Panc1 (cell line): ENCODE results near the gene PARD3. TPM values are rescaled to one million over a fixed set of nuclear protein-coding genes. Genes with fewer than 3 reads are reported as not detected.

ENCODE experiments used
- ATAC-seq: fragments of 200-7000 bp; cut with Tn5 transposase; 2 replicates; pipeline ENCODE4 v1.9.1; 2020; ENCODE audit warnings: mild to moderate bottlenecking, moderate library complexity
- BruUV-seq: library from RNA; stranded (reverse); fragments of 400-500 nt; replicated peaks from 2 replicates; lab custom pipeline; 2021; lab: Mats Ljungman, UMichigan
- CTCF ChIA-PET: fragments of 300-600 bp; sonication (Branson Sonifier 250); formaldehyde crosslinking; loops from one replicate; lab custom pipeline; 2022; ENCODE audit warnings: antibody characterized with exemption; lab: Charles Lee
- POLR2A ChIA-PET: fragments of 300-600 bp; sonication (Branson Sonifier 250); formaldehyde crosslinking; loops from one replicate; lab custom pipeline; 2022; ENCODE audit warnings: antibody characterized with exemption; lab: Charles Lee
- DNase-seq: peaks from one replicate; pipeline ENCODE4 v3.0.0-alpha.2; 2010; ENCODE audit warnings: low read depth, low spot score
- H3K27ac ChIP-seq: 2 replicates; pipeline ENCODE4 v1.5.1; 2011; ENCODE audit warnings: mild to moderate bottlenecking, low read length, inconsistent platforms
- H3K27me3 ChIP-seq: fragments of 200-500 bp; sonication (Bioruptor generic); 2 replicates; pipeline ENCODE4 v1.6.0; 2014; ENCODE audit warnings: low read length, inconsistent platforms; ENCODE audit not compliant: control insufficient read depth, insufficient read depth
- H3K36me3 ChIP-seq: fragments of 200-500 bp; sonication (Bioruptor generic); 2 replicates; pipeline ENCODE4 v1.5.1; 2014; ENCODE audit warnings: inconsistent platforms, mild to moderate bottlenecking, low read length, moderate library complexity; ENCODE audit not compliant: control insufficient read depth, insufficient read depth
- H3K4me1 ChIP-seq: 2 replicates; pipeline ENCODE4 v1.5.1; 2011; ENCODE audit warnings: inconsistent platforms, mild to moderate bottlenecking, low read length, moderate library complexity; ENCODE audit not compliant: control insufficient read depth, insufficient read depth
- H3K4me3 ChIP-seq, 2 experiments: 2 replicates each; pipeline ENCODE4 v1.5.1; 2011 to 2012; ENCODE audit warnings: low read depth in 2 of 2, low read length in 2 of 2, mild to moderate bottlenecking in 2 of 2, inconsistent platforms in 1 of 2, moderate library complexity in 1 of 2
- H3K9me3 ChIP-seq: fragments of 200-500 bp; sonication (Bioruptor generic); 2 replicates; pipeline ENCODE4 v1.5.1; 2014; ENCODE audit warnings: low read depth, mild to moderate bottlenecking, inconsistent platforms, low read length, moderate library complexity; ENCODE audit not compliant: control insufficient read depth, insufficient read depth
- POLR2AphosphoS5 ChIP-seq: IDR thresholded peaks from 2 replicates; pipeline ENCODE4 v1.6.1; 2012; ENCODE audit warnings: mild to moderate bottlenecking, low read depth, low read length, moderate library complexity
- SIN3A ChIP-seq: IDR thresholded peaks from 2 replicates; pipeline ENCODE4 v1.6.1; 2012; ENCODE audit warnings: low read depth, mild to moderate bottlenecking, low read length, moderate library complexity, borderline replicate concordance; ENCODE audit not compliant: insufficient read depth
- TCF7L2 ChIP-seq: IDR thresholded peaks from 2 replicates; pipeline ENCODE4 v1.6.1; 2011; ENCODE audit warnings: mild to moderate bottlenecking, low read depth, low read length, inconsistent platforms
- in situ Hi-C: cut with HindIII; loops from 2 replicates; pipeline ENCODE4 v1.10.0; 2016; ENCODE audit warnings: low sequenced_read_pairs, low pct_unique_long_range_greater_than_20kb
- intact Hi-C: fragments of 100-400 bp; cut with micrococcal nuclease; formaldehyde crosslinking; loops from one replicate; pipeline ENCODE4 v1.10.0; 2022; ENCODE audit not compliant: unreplicated experiment
- total RNA-seq: library from RNA; stranded (reverse); gene quantifications from one replicate; pipeline ENCODE4 v1.2.1, GENCODE V29; 2021; ENCODE audit not compliant: unreplicated experiment
- TF ChIP-seq, protein P1 (sequence below), 2 experiments: IDR thresholded peaks; 2 replicates each; pipeline ENCODE4 v1.6.1; 2011 to 2012; ENCODE audit warnings: low read depth in 2 of 2, control low read depth in 1 of 2, low read length in 1 of 2, mild to moderate bottlenecking in 1 of 2, moderate library complexity in 1 of 2; ENCODE audit not compliant: insufficient read depth in 1 of 2
- TF ChIP-seq, protein P2 (sequence below): fragments of 450-650 bp; IDR thresholded peaks from 2 replicates; pipeline ENCODE4 v1.5.1; 2017; ENCODE audit warnings: mild to moderate bottlenecking

PARD3 gene
- total RNA-seq, 1 experiment from 2014 or later = 29.8 TPM

DNA sequence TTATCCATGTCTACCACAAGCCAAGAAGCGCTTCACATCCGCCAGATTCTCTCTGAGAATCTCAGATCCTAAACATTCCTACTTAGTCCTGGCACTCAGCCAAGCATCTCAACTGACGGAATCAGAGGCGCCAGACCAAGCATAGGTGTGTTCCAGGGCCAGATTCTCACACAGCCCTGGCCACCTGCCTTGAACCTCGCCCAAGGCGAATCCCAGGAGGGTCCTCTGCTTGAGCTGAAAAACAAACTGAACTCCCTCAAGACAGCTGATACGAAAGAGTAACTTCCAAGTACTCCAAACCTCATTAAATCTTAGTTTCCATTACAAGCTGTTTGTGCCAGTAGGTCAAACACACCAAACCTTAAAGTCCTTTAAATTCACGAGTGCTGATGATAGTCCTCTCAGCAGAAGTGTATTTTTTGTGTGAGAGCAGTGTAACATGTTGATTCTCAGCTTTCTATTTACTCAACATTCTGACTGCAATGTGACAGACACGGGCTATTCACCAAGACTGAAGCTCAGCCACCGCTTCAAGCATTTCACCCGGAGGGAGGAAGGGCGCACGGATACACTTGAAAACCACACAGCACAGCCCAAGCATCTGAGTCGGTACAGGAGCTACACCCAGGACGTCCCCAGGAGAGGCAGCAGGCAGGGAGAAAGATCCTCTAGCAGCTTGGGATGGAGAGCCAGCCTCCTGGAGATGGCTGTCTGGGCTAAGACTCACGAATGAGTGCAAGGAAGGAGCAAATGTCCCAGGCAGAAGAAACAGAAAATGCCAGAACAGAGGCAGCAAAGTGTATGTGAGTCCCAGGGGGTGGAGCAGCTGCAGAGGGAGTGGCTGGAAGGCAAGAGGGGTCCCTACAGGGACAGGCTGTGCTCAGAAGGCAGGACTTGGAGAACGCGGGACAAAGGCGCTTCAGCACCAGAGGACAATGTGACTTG lies 6.0 kb downstream of the PARD3 start:
- peak overlapping the region; percentile 31; the same call in 1 of the 2 replicates for H3K27ac ChIP-seq
- no peak for TF ChIP-seq SIN3A
- TF ChIP-seq POLR2AphosphoS5 = no peak
- TF ChIP-seq, protein P1, sequence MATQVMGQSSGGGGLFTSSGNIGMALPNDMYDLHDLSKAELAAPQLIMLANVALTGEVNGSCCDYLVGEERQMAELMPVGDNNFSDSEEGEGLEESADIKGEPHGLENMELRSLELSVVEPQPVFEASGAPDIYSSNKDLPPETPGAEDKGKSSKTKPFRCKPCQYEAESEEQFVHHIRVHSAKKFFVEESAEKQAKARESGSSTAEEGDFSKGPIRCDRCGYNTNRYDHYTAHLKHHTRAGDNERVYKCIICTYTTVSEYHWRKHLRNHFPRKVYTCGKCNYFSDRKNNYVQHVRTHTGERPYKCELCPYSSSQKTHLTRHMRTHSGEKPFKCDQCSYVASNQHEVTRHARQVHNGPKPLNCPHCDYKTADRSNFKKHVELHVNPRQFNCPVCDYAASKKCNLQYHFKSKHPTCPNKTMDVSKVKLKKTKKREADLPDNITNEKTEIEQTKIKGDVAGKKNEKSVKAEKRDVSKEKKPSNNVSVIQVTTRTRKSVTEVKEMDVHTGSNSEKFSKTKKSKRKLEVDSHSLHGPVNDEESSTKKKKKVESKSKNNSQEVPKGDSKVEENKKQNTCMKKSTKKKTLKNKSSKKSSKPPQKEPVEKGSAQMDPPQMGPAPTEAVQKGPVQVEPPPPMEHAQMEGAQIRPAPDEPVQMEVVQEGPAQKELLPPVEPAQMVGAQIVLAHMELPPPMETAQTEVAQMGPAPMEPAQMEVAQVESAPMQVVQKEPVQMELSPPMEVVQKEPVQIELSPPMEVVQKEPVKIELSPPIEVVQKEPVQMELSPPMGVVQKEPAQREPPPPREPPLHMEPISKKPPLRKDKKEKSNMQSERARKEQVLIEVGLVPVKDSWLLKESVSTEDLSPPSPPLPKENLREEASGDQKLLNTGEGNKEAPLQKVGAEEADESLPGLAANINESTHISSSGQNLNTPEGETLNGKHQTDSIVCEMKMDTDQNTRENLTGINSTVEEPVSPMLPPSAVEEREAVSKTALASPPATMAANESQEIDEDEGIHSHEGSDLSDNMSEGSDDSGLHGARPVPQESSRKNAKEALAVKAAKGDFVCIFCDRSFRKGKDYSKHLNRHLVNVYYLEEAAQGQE (IDR thresholded peaks at IDR 0.05; ENCODE audit: insufficient read depth in 1 of 2, low read depth in 2 of 2, low read length in 1 of 2) = no peak
- TF ChIP-seq TCF7L2 = no peak
- TF ChIP-seq, protein P2, sequence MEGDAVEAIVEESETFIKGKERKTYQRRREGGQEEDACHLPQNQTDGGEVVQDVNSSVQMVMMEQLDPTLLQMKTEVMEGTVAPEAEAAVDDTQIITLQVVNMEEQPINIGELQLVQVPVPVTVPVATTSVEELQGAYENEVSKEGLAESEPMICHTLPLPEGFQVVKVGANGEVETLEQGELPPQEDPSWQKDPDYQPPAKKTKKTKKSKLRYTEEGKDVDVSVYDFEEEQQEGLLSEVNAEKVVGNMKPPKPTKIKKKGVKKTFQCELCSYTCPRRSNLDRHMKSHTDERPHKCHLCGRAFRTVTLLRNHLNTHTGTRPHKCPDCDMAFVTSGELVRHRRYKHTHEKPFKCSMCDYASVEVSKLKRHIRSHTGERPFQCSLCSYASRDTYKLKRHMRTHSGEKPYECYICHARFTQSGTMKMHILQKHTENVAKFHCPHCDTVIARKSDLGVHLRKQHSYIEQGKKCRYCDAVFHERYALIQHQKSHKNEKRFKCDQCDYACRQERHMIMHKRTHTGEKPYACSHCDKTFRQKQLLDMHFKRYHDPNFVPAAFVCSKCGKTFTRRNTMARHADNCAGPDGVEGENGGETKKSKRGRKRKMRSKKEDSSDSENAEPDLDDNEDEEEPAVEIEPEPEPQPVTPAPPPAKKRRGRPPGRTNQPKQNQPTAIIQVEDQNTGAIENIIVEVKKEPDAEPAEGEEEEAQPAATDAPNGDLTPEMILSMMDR = no peak
- no peaks in the 10 kb centered on the region; the same call in 1 of the 2 replicates for H3K36me3 ChIP-seq
- POLR2A ChIA-PET = no interaction called here
- intact Hi-C loops = no loop called here
- in situ Hi-C loops = no loop called here
- H3K27me3 ChIP-seq = no peaks in the 10 kb centered on the region
- peak overlapping the region in 1 of 2 experiments; percentile 10; a peak in 1 of 4 replicates for H3K4me3 ChIP-seq
- H3K4me1 ChIP-seq = peaks cover 24% of the 10 kb centered on the region
- DNase-seq (no peak), ATAC-seq (peak; percentile 65)
- no peaks in the 10 kb centered on the region for H3K9me3 ChIP-seq
- CTCF ChIA-PET = no interaction called here
- BruUV-seq = no TSS peak

DNA sequence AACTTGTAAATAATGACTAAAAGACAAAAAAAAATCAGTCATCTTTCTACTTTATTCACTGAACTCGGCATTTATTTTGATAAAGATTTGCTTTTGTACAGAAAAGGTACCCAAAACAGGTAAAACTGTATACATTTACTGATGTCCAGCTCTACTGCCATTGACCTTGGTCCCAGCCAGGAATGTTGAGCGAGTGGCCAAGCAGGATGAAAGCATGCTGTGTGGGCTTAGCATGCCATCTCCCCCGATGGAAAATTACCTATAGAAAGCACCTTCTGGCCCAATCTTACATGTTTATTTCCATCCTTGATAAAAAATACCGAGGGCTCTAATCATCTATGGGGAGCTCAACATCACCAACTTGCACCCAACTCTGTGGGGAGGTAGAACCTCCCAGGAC lies 6.8 kb downstream of the PARD3 start:
- TF ChIP-seq TCF7L2 (no peak), SIN3A (no peak), POLR2AphosphoS5 (no peak)
- TF ChIP-seq, protein P1 (IDR thresholded peaks at IDR 0.05; ENCODE audit: insufficient read depth in 1 of 2, low read depth in 2 of 2, low read length in 1 of 2) = no peak
- TF ChIP-seq, protein P2 = no peak
- Histone ChIP-seq H3K9me3 (no peaks in the 10 kb centered on the region), H3K27me3 (no peaks in the 10 kb centered on the region), H3K4me1 (peaks cover 21% of the 10 kb centered on the region), H3K36me3 (no peaks in the 10 kb centered on the region), H3K4me3 (no peak overlapping the region), H3K27ac (no peak overlapping the region)
- ATAC-seq = no peak
- no peak for DNase-seq
- no TSS peak for BruUV-seq
- in situ Hi-C loops (no loop called here), intact Hi-C loops (no loop called here)
- CTCF ChIA-PET = no interaction called here
- POLR2A ChIA-PET = no interaction called here
